ENCODE measurements around the gene IKZF1. TPM values are rescaled to one million over a fixed set of nuclear protein-coding genes. Genes with fewer than 3 reads are reported as not detected.

Gene IKZF1
- total RNA-seq, 1 donor from 2014 or later, result 15.2 TPM

DNA sequence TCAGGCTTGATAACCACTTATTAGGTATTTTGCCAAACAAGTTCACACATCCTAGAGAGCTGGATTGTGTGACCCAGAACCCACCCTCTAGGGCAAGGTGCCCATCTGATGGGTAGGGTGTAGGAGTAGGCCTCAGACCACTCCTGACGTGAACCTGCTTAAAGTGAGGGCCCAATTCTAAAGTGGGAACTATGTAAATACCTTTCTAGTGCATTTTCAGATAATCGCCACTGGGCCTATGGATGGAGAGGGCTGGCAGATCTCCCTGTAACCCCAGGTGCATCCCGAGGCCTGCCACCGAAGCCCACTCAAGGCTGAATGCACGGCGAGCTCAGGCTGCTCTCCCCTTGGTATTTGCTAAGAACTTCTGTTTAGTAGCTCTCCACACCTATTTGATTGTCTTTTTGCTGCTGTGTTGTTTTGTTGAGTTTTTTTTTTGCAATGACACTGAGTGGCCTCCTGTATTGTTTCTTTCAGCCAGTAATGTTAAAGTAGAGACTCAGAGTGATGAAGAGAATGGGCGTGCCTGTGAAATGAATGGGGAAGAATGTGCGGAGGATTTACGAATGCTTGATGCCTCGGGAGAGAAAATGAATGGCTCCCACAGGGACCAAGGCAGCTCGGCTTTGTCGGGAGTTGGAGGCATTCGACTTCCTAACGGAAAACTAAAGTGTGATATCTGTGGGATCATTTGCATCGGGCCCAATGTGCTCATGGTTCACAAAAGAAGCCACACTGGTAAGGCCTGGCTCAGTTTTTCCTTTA, 71.7 kb downstream of the IKZF1 start:
- no peak for DNase-seq (ENCODE audit: low spot score)

DNA sequence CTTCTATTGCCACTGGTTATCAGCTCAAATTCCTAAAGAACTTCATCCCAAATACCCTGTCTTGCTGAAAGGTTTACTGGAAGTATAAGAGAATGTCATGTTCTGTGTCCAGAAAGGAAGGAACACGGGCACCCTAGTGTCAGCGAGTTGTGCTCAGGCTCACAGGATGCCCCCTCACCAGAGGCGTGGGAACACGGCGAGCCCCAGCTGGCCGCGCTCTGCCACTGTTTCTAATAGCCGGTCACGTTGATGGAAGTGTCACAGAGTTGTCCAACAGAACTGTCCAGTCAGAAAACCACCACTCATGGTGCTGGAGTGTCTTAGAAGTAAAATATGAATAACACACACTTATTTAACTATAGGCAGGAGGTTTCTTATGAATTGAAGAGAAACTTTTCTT, 72.8 kb downstream of the IKZF1 start:
- no peak for DNase-seq (ENCODE audit: low spot score)

DNA sequence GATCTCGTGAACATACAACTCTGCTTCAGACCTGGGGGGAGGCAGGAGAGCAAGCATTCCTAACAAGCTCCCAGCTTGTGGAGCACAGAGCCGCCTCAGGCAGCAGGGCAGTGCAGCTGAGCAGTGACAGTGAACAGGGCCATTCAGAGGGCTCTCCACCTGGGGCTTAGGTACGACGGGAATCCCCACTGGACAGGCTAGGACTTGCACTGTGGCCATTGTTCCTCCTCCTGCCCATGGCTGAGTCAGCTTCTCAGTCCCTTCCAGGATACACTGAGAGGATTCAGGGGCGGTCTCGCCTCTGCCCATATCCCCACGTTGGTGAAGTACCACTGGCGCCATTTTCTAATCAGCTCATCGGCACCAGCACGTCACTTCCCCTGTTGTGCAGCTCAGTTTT, 74.6 kb downstream of the IKZF1 start:
- DNase-seq (ENCODE audit: low spot score), result peak; percentile 71

DNA sequence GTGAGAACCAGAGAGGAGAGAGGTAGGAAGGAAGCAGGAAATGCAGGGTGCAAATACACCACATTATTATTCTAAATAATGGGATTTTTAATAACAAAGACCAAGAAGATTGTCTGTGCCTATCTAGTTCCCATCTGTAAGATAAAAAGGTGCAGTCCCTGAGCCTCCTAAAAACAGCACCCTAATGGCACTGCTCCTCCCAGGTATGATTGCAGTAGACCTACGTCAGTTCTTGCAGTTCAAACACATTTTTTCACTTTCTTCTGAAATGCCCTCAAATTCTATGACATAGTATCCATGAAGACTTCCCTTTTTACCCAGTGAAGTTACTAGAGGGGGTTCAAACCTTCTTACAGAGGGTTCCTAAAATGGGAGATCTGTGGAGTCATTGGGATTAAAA, 75.0 kb downstream of the IKZF1 start:
- DNase-seq (ENCODE audit: low spot score), result no peak

DNA sequence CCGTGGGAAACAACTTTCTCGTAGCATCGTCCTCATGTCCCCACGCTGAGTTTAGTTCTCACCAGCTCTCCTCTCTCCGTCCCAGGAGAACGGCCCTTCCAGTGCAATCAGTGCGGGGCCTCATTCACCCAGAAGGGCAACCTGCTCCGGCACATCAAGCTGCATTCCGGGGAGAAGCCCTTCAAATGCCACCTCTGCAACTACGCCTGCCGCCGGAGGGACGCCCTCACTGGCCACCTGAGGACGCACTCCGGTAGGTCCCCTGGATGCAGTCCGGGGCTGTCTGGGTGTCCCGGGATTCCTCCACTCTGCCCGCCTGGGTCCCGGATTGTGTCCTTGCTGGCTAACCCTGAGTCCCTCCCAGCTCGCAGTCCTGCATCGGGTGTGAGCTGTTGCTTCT, 77.9 kb downstream of the IKZF1 start:
- DNase-seq (ENCODE audit: low spot score), result no peak

DNA sequence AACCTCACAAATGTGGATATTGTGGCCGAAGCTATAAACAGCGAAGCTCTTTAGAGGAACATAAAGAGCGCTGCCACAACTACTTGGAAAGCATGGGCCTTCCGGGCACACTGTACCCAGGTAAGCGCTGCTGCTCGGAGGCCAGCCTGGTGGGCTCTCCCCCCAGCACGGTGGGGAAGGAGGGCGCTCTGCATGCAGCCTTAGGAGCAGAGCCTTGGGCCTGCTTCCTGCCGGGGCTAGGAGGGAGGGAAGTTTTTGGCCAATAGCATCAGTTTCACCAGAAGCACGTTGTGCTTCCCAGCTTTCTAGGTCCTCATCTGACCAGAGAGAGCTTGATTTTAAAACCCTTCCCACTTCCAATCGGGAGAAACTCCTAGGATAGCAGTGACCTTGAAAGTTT, 82.8 kb downstream of the IKZF1 start:
- no peak for DNase-seq (ENCODE audit: low spot score)

DNA sequence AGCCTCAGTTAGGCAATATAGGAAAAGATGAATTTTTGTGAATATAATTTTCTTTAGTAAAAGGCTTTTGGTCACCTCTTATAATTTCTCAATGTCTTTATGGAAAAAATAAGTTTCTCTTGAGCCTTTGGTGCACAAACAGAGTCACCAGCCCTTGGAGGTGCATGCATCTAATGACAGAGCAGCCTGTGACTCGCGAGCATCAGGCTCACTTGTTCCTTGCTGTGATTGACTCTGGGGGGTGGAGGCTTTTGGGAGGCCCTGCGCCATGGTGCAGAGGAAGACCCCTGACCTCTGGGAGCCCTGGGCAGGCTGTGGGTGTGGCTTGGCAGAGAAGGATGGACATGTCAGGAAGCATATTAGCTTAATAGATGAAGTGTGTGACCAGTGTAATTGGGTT, 85.4 kb downstream of the IKZF1 start:
- DNase-seq (ENCODE audit: low spot score), result no peak

DNA sequence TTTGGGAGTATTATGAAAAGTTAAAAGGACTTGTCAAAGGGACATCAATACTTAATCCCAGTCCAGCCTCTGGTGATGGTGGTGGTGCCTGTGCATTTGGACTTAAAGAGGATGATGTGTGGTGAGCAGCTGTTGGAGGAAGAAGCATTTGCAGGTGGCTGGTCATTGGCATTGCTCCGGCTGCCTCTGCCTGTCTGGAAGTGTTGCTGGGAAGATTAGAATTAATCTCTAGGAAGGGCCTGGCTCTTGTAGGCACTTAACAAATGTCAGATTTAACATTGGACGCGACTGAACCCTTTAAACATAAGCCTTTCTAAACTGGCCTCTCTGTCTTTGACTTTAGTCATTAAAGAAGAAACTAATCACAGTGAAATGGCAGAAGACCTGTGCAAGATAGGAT, 86.9 kb downstream of the IKZF1 start:
- DNase-seq (ENCODE audit: low spot score), result no peak

DNA sequence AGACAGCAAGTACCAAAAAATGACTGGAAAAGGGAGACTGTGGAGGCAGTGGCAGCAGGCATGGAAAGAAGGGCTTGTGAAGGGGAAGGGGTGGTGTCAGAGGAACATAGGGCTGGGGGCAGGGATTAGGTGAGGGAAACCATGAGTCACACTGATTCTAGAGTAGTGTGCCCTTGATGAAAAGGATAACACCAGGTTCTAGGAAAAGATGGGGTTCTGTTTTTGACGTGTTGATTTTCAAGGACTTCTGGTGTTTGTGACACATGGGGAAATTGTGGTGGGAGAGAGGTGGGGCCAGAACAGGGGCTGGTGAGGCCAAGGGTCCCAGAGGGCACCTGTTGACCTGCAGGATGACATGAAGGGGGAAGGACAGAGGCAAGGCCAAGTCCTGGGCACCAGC, 88.6 kb downstream of the IKZF1 start:
- DNase-seq (ENCODE audit: low spot score), result no peak

DNA sequence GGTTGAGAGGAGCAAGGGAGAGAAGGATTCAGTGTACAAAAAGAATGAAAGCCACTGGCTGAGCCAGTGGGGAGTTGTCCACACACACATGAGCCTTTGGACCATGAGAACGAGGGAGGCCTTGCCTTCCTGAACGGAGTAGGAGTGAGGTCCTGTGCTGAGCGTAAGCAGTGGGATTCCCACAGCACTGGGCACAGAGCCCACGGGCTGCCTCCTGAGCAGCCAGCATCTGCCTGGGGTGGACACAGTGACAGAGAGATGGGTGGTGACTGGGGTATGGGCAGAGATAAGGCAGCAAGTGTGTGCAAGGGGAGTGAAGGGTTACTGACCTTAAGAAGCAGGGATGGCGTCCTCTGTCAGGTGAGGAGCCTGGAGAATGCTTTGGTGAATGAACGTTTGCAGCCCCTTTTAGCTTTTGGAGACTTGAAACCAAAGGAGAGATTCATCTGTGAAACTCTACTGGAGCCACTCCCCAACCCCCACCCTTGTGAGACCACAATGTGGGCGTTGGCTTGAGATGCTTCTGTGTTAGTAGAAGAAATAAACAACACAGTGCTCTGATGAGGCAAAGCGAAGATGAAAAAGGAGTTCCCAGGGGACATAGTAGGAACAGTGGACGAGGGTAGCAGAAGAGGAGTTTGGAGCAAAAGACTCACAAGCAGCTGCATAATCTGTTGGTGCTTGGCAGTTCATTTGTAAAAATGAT, 89.2 kb downstream of the IKZF1 start:
- no peak for DNase-seq (ENCODE audit: low spot score)

DNA sequence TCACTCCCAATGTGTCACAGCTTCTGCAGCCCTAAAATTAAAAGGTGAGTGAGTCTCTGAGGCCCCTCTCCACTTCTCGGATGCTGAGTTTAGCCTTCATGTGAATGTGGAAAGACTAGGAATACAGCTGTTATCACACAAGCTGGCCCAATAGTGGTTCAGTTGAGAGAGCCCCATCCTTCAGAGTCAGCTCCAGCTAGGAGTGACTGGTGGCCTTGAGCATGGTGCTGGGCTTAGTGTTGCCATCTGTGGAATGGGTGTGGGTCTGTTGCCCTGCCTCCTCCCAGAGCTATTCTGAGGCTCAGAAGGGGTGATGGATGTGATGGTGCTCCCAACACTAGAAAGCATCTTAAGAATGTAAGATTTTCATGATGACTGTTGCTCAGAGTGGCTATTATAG, 89.8 kb downstream of the IKZF1 start:
- no peak for DNase-seq (ENCODE audit: low spot score)

DNA sequence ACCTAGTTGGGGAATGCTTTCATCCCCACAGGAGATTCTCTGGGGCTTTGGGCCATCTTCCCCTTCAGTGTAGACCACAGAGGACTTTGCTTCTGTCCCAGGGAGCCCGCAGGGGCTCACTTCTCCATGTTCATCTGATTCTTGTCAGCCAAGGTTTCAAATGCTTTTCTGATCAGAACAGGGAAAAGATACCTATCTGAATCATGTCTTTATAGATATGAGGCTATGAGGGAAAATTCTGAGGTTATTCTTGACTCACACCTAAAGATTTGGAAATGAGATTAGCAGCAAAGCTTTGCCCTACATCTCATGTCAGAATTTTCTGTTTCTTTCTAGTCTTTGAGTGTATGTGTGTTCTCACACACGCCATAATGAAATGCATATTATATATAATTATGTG, 92.3 kb downstream of the IKZF1 start:
- no peak for DNase-seq (ENCODE audit: low spot score)

DNA sequence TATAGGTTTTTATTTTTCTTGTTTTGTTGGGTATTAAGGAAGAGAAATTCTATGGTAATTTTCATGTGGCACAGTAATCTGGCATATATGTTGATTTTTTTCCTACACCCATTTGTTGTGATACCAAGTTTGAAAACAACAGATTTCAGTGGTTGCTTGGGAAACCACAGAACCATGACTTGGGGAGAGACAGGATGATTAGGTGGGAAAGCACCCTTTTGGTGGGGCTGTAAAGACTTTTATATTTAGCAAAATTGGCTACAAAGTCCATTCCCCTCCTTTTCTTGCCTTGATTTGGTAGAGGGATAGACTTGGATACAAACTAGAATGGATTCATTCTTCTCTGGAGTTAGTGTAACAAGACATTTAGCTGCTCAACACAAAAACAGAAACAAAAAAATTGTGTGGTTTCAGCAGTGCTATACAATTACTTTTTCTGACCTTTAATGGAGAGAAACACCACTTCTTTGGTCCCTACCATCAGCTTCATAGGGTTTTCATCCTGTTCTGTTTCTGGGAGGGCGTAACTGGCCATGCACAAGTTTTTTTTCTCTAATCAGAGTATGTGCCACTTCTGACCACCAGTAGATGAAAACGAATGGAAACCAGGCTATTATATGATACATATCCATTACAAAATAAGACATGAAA, 92.9 kb downstream of the IKZF1 start:
- no peak for DNase-seq (ENCODE audit: low spot score)

DNA sequence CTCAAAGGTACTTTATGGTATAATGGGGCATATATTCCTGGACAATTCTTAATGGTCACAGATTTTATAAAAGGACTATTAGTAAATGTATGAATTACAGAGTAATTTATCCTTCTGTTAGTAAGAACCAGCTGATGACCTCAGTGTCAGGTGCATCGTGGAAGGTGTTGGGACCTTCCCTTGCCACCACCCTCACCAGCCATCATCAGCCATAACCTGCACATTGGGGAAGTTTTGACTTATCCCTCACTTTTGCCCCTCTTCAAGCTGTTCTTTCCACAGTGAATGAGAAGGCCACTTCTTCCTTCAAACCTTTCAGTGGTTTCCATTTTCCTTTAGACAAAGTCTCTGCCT, 93.4 kb downstream of the IKZF1 start:
- no peak for DNase-seq (ENCODE audit: low spot score)

DNA sequence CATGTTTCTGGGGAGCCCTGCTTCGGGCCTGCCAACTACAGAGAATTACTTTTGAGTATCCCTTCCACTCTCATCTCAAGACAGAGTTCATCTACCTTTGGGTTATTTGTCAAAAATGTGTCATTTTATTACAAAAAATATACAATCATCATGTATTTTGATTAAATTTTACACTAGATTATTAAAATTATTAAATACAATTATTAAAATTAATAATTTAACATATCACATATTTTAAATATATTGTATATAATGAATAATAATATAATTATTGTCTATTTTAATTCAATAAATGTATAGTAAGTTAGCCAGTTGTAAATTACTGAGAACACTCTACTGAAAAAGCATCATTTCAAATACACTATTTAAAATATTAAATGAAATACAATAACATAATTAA, 94.7 kb downstream of the IKZF1 start:
- no peak for DNase-seq (ENCODE audit: low spot score)

DNA sequence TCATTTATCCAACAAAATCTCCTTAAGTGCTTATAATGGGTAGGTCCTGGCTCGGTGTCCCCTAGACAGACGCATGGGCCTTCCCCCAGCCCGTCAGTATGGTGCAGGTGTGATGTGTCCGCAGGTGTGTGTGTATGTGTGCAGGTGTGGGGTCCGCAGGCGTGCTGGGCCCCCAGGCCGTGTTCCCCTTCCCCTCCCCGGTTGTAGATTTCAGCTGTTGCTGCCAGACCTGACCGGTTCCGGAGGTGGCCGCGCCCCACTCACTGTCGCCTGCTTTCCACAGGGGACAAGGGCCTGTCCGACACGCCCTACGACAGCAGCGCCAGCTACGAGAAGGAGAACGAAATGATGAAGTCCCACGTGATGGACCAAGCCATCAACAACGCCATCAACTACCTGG, 95.1 kb downstream of the IKZF1 start:
- DNase-seq (ENCODE audit: low spot score), result no peak

DNA sequence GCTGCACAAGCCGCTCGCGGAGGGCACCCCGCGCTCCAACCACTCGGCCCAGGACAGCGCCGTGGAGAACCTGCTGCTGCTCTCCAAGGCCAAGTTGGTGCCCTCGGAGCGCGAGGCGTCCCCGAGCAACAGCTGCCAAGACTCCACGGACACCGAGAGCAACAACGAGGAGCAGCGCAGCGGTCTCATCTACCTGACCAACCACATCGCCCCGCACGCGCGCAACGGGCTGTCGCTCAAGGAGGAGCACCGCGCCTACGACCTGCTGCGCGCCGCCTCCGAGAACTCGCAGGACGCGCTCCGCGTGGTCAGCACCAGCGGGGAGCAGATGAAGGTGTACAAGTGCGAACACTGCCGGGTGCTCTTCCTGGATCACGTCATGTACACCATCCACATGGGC, 95.6 kb downstream of the IKZF1 start:
- no peak for DNase-seq (ENCODE audit: low spot score)

DNA sequence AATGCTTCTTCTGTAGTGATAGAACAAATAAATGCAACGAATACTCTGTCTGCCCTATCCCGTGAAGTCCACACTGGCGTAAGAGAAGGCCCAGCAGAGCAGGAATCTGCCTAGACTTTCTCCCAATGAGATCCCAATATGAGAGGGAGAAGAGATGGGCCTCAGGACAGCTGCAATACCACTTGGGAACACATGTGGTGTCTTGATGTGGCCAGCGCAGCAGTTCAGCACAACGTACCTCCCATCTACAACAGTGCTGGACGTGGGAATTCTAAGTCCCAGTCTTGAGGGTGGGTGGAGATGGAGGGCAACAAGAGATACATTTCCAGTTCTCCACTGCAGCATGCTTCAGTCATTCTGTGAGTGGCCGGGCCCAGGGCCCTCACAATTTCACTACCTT, 99.9 kb downstream of the IKZF1 start:
- DNase-seq (ENCODE audit: low spot score), result no peak

DNA sequence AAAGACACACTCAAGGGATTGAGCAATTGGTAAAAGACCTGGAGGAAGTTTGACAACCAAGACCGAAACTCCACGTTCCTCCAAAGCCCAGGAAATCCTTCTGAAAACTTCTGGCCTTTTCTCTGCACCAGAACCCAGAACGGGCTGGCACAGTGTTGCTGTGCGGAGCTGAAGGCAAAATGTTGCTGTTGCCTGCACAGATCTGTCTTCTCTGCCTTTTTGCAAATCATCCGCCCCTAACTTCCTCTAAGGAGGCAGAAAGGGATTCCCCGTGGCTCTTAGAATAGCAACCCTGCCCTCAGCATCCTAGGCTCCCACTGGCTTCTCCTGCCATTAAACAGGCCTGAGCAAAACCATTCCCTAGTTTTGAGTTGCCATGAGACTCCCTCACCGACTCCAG, 100.7 kb downstream of the IKZF1 start:
- DNase-seq (ENCODE audit: low spot score), result no peak

DNA sequence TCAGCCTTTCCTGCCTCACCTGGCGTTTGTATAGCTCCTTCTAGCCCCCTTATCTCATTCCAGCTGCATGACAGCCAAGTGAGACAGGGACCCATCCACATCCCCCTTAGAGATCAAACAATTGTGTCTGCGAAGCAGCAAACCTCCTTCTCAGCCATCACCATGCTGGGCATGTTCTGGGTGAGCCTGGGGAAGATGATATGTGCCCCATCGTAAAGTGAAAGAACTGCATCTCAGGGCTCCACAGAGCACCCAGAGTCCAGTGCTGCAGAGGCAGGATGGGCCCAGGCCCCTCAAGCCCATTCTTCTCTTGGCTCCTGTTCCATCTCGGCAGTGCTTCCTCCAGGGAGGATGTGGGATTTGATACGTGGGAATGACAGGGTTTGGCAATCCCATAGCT, 102.4 kb downstream of the IKZF1 start:
- no peak for DNase-seq (ENCODE audit: low spot score)

DNA sequence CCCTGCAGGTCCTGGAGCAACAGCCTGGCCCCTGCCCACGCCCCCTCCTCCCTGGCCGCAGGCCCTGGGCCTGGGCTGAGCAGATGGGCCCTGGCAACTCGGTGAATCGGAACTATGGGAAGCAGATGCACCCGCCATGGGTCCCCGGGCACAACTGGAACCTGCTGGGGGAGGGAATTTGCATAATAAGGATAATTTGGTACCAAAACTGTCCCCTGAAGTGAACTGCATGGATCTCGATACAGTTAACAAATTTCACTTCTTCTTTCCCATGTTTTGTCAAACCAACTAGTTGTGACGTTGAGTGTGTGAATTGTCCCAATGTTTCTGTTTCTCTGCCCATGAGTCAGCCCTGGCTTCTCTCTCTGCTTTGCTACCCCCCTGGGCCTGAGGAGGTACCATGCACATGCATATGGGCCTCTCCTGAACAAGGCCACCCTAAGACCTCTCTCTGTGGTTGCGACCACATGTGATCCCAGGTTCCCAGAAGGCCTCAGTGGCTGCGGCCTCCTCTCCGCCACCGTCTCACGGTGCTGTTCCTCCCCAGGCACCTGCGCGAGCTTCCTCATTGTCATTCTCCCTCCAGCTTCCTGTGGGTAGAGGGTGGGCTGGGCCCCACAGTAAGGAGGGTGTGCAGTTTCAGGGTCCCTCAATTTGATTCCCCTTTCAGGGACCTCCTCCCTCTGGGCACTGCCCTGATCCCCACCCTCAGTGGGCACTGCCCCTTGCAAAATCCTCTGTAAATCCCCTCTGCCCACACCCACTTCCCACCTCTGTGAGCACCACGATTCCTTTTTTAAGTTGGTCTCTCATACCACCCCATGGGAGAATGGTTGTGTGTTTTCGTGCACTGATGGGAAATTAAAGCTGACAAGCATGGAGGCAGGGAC, 105.6 kb downstream of the IKZF1 start:
- no peak for DNase-seq (ENCODE audit: low spot score)

DNA sequence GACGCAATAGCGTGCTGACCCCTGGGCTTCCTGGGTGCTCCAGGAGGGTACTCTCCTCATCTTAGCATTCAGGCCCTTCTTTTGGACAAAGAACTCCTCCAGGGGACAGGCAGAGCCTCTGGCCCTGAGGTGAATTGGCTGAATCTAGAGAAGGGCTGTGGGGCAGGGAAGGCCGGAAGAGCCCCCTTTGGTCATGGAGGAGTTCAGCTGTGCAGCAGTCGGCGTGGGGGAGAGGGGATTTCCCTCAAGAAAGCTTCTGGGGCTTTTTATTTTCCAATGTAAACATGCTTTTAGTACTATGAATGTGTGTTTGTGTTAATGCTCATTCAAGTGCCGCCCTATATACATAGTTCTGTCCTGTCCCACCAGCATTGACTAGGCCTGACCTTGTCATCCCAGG, 106.8 kb downstream of the IKZF1 start:
- no peak for DNase-seq (ENCODE audit: low spot score)

Measured in ureter (tissue), 1 donor.